Astrocyte (in vitro differentiated cells and primary cell): ENCODE results near the gene DKKL1.

Experiments
- EZH2 ChIP-seq: IDR thresholded peaks from 2 replicates; pipeline ENCODE4 v1.6.1; 2012; ENCODE audit warnings: mild to moderate bottlenecking, low read length, inconsistent platforms; ENCODE audit not compliant: insufficient read depth
- TF ChIP-seq, protein P1 (sequence below): IDR thresholded peaks from 2 replicates; pipeline ENCODE4 v1.5.1; 2011; ENCODE audit warnings: low read depth, mild to moderate bottlenecking, inconsistent platforms, low read length, moderate library complexity; ENCODE audit not compliant: insufficient read depth

DNA sequence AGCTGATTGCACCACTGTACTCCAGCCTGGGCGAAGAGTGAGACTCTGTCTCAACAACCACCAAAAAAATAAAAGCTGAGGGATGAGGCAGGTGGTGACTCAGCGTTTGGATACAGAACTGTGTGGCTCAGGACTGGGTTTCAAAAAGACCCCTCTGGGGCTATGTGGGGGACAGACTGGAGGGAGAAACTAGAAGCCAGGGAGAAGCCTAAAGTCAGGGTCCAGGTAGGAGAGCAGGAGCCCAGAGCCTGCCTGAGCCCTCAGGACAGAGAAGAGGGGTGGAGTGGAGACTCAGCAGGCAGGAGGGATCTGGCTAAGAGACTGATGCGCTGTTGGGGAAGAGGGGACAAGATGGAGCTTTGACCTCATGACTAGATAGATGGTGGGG lies 30.3 kb upstream of the DKKL1 start:
- TF ChIP-seq, protein P1, sequence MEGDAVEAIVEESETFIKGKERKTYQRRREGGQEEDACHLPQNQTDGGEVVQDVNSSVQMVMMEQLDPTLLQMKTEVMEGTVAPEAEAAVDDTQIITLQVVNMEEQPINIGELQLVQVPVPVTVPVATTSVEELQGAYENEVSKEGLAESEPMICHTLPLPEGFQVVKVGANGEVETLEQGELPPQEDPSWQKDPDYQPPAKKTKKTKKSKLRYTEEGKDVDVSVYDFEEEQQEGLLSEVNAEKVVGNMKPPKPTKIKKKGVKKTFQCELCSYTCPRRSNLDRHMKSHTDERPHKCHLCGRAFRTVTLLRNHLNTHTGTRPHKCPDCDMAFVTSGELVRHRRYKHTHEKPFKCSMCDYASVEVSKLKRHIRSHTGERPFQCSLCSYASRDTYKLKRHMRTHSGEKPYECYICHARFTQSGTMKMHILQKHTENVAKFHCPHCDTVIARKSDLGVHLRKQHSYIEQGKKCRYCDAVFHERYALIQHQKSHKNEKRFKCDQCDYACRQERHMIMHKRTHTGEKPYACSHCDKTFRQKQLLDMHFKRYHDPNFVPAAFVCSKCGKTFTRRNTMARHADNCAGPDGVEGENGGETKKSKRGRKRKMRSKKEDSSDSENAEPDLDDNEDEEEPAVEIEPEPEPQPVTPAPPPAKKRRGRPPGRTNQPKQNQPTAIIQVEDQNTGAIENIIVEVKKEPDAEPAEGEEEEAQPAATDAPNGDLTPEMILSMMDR, result no peak
- no peak for TF ChIP-seq EZH2
